ENCODE data around the gene LRRC17.

Gene LRRC17

GRCh38 chr7:102994567-102994966 is 81.8 kb downstream of the LRRC17 start:
- peaks cover 6% of the 10 kb centered on the region for H3K9me3 ChIP-seq (ENCODE audit: control insufficient read depth, insufficient read depth, low read length)

More at GRCh38 chr7:102994567-102994966, 81.8 kb downstream of the LRRC17 start:
- no peaks in the 10 kb centered on the region for H3F3A ChIP-seq (ENCODE audit: control insufficient read depth, insufficient read depth)
- no peaks in the 10 kb centered on the region for H3K79me2 ChIP-seq (ENCODE audit: control insufficient read depth, low read length)
- no peak overlapping the region for H3K27ac ChIP-seq (ENCODE audit: low read depth, low read length)
- H3K4me3 ChIP-seq (ENCODE audit: low read length): no peak overlapping the region
- H3K36me3 ChIP-seq (ENCODE audit: control insufficient read depth, low read length): no peaks in the 10 kb centered on the region
- no peaks in the 10 kb centered on the region for H3K4me1 ChIP-seq (ENCODE audit: control insufficient read depth, low read length)
- no peak for TF ChIP-seq CTCF (IDR thresholded peaks at IDR 0.05; ENCODE audit: low read depth, low read length, poor library complexity, severe bottlenecking)
- no peaks in the 10 kb centered on the region for H3K9me2 ChIP-seq (replicated peaks; ENCODE audit: control insufficient read depth, low read length)
- no peaks in the 10 kb centered on the region for H4K20me1 ChIP-seq (ENCODE audit: control insufficient read depth, insufficient read depth, low read depth, low read length)
- no peak overlapping the region for H3K4me2 ChIP-seq (ENCODE audit: low read length)
- no peaks in the 10 kb centered on the region for H3K27me3 ChIP-seq (ENCODE audit: control insufficient read depth, low read length)

Data from DOHH2 (cell line).